Stimulated activated CD8-positive, alpha-beta memory T cell treated with anti-CD3 and anti-CD28 coated beads, Interleukin-7, amount 100 ng/mL, for 48 hours (primary cell): ENCODE data around the gene AP2M1.
"Not testable (repeated sequence)": the region's sequence is repeated elsewhere in the genome, so short reads cannot be mapped to it uniquely, and the experiment has no call there.

Experiments used
- DNase-seq, 2 donors: peaks; one replicate each; pipeline ENCODE4 v3.0.0-alpha.2; 2020; ENCODE audit warnings: low read depth in 1 of 2; ENCODE audit errors: extremely low read depth in 1 of 2

Gene AP2M1

DNA sequence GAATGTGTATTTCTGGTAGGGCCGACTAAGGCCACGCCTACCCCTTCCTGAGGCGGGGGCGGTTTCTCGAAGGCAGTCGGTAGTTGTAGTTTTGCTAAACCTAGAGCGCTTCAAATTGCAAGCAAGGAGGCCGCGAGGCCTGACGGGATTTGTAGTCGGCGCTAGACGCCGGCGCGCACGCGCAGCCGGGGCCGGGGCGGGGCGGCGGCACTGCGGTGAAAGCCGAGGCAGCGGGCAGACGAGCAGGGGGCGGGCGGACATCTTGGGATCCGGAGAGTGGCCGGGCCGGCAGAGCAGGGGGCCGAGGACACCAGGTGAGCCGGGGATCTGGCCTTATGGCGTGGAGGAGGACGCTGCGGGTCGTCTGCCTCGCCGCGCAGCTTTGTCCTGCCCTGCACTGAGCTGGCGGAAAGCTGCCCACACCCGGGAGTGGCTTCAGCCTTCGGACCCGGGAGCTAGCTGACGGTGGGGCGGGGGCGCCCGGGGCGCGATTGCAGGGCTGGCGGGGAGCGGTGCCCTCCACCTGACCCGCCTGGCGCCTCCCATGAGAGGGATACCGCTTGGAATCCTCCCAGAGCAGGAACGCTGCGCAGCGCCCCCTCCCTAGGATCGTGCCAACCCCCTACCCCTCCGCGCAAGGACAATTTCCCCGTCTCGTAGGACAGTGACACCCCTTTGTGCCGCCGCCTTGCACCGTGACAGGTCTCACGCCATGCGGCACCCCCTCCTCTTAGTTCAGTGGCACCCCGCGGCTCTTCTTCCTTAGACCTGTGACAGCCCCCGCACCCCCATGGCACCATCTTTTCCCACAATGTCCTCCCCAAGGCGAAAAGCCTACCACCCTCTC lies at the start of gene AP2M1:
Gene AP2M1, plus strand, starts transcription at position 210 of the 847 bp plus-strand sequence. CDS start 2,139 bp downstream, outside the sequence.
- peak; percentile 96 for DNase-seq

- no peak for DNase-seq
These were observed 48.6 kb upstream of the AP2M1 start for GRCh38 chr3:184126006-184126405.

DNA sequence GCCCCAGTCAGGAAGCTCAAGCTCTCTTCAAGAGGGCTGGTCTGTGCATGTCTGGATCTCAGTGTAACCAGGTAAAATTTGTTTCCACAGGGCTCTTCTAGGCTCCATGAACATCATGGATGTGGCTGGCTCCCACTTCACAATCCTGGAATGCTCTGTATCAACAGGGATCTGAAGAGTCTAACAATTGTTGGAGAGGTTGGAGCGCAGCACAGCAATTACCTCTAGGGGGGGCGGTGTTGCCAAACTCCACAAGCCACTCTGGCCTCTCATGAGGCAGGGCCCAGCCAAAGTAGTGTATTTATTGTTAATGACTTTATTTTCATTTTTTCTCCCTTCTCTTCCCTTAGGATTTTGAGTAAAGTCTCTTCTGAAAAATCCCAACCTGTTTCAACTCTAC lies 45.6 kb upstream of the AP2M1 start:
- DNase-seq, result no peak

DNA sequence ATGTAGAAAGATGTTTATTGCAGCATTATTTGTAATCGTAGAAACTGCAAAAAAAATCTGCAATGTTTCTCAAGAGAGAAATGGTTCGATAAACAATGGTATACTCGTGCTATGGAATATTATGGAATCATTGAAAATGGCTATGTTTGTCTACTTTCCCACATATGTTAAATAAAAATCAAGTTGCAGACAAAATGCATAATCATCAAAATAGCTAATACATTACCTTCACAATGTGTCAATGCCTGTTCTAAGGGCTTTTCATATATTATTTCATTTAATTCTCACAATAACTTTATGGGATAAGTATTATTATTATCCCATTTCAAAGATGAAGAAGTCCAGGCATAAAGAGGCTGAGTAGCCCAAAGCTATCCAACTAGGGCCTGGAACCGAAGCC lies 41.7 kb upstream of the AP2M1 start:
- no peak for DNase-seq

DNA sequence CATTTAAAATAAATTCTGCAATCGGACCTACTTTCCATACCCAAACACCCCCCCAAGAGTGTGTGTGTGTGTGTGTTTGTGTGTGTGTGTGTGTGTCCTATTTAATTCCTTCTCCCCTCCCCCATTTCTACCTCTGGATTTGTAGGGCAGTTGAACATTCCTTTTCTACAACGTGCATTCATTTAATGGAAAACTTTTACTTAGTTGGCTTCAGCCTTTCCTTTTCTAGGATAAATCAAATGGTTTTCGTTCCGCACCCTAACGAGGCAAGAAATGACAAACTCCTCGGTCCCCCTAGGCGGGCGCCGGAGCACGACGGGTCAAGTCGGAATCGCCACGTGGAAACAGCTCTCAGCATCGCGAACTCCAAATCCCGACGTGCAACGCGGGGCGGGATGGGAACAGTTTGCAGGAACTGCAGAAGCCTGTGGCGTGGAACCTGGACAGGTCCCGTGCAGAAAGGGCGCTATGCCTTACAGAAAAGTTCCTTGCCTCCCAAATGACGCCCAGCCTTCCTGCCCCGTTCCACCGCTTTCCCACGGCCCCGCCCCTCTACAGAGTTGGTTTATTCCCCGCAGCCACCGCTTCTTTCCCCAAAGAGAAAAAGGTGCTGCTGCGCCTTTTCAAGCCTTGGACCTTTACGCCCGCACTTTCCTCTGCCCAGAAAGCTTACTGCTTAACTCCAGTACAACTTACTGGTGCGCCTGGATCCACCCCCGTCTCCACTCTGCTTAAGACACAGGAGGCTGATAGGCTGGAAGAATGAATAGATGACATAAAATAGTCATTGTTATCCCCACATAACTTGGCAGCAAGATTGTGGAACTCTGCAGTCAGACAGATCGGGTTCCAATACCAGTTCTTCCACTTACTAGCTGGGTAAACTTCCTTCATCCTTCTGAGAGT lies 40.6 kb upstream of the AP2M1 start:
- peak in 1 of 2 donors; percentile 59 for DNase-seq

DNA sequence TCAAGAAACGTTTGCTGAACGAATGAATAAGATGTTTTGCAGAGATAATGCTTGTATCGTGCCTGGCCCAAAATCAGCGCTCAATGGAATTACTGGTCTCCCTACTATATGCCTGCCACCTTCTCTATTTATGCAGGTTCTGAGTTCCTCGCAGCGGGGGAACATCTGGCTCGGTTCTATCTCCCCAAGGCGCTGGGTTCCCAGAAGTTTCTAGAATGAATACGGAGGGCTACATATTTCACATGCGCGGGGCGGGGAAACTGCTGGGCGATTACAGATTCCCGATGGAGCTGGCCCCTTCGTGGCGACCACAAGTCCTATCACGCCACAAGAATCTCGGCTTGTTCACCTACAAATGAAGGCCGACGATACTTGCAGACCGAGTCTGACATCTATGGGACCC lies 39.9 kb upstream of the AP2M1 start:
- DNase-seq, result no peak

GRCh38 chr3:184135149-184135910 lies 39.3 kb upstream of the AP2M1 start, which contains the start of gene EIF2B5:
TSS of gene EIF2B5 (plus strand) at chr3:184135358. CDS start at chr3:184135386, 28 bp downstream.
- DNase-seq, result peak; percentile 69 to 83

DNA sequence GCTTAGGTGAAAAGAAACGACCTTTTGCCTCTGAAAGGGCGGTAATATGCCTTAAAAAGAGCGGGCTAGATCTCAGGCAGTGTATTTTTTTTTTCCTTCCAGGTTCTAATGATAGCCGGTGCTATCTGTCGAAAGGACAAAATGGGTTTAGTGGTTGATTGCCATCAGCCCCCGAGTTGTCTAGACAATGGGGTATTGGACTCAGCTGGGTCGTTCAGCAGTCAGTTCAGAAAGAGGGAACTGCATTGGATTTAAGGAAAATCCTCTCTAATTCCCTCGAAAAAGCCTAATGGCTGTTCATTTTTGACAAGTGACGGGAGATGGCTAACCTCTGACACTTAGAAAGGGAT lies 38.8 kb upstream of the AP2M1 start:
- DNase-seq, result no peak

DNA sequence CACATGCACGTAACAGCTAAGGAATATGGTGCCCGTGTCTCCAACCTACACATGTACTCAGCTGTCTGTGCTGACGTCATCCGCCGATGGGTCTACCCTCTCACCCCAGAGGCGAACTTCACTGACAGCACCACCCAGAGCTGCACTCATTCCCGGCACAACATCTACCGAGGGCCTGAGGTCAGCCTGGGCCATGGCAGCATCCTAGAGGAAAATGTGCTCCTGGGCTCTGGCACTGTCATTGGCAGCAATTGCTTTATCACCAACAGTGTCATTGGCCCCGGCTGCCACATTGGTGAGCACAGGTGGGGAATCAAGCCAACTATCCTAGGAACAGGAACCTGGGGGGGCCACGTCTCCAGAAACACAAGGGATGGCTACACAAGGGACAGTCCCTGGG lies 34.2 kb upstream of the AP2M1 start:
- DNase-seq, result no peak

GRCh38 chr3:184142199-184142598 lies 32.5 kb upstream of the AP2M1 start:
- no peak for DNase-seq

DNA sequence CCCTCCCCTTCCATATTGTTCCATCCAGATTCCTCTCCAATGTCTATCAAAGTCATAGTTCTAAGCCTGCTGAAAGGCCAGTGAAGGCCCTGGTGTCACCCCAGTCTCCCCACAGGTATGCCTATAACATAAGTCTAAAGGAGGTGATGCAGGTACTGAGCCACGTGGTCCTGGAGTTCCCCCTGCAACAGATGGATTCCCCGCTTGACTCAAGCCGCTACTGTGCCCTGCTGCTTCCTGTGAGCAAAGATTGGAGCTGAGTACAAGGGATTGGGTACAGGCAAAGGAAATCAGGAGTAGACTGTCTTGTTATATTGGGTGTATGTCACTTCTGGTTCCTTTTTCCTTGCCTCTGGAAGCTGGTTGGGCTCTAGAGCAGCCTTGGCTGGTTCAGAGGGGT lies 31.3 kb upstream of the AP2M1 start:
- DNase-seq, result no peak

- DNase-seq, result no peak
These were observed 30.1 kb upstream of the AP2M1 start for GRCh38 chr3:184144505-184144904.

DNA sequence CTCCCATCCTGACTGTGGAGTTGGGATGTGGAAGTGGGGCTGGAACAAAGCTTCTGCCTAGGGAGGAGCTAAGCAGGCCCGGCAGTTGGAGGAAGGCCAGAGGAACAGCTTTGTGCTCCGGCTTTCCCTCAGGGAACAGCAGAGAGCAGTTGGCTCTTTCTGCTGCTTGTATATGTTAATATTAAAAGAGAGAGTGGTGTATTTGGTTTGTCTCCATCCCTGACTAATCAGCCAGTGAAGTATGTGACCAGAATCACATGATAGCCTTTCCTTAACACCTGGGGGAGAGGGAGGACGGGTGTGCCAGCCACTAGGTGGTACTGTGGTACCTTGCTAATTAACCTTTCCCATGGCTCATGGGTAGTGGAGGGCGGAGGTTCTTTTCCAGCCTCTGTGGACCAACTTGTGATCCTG lies 29.5 kb upstream of the AP2M1 start:
- no peak for DNase-seq

DNA sequence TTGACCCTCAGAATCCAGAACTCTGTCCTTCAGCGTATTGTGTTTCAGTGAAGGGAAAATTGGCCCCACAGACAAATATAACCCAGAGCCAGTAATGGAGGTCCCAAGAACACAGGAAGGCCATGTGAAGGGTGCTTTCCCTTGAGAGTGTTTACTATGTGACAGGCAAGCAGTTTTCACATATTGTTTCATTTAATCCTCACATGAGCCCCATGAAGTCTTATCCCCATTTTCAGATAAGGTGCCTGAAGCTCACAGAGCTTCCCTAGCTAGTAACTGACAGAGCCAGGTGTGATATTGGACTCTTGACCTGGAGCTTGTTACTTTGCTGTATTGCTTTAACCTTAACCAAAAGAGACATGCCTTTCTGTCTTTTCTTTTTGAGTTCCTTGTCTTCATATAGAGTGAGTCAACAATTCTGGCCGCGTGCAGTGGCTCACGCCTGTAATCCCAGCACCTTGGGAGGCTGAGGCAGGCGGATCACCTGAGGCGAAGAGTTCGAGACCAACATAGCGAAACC lies 28.8 kb upstream of the AP2M1 start:
- no peak for DNase-seq

GRCh38 chr3:184148076-184148475 lies 26.6 kb upstream of the AP2M1 start:
- DNase-seq, result no peak

DNA sequence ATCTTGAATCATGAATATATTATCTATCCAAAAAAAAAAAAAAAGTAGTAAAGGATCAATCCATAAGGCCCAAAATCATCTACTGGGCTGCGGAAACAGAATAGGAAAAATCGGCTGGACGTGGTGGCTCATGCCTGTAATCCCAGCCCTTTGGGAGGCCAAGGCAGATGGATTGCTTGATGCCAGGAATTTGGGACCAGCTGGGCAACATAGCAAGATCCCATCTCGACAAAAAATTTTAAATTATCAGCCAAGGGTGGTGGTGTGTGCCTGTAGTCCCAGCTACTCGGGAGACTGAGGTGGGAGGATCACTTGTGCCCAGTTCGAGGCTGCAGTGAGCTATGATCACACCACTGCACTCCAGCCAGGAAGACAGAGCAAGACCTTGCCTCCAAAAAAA lies 25.5 kb upstream of the AP2M1 start:
- DNase-seq, result no peak

GRCh38 chr3:184149770-184150169 lies 24.9 kb upstream of the AP2M1 start:
- not testable (repeated sequence) for DNase-seq

GRCh38 chr3:184154885-184155643 lies 19.6 kb upstream of the AP2M1 start, which contains the start of gene DVL3:
TSS of gene DVL3 (plus strand) at chr3:184155377. CDS start at chr3:184155636, 259 bp downstream.
- no peak for DNase-seq

- no peak for DNase-seq
These were observed 18.8 kb upstream of the AP2M1 start for GRCh38 chr3:184155644-184156521.
